Adrenal gland (tissue), 5 donors: ENCODE data around the gene TGFBR3.

ENCODE experiments used
- CTCF ChIP-seq, 6 experiments: fragments of 450-650 bp in 4 of 6; fragments of 200-600 bp in 2 of 6; sonication (generic) in 1 of 6; IDR thresholded peaks; 1 replicate in 5 of 6; 2 replicates in 1 of 6; pipeline versions ENCODE4 v1.5.1 to v1.8.0; 2016 to 2021; ENCODE audit warnings: antibody characterized with exemption in 6 of 6, mild to moderate bottlenecking in 2 of 6, moderate library complexity in 1 of 6
- POLR2A ChIP-seq, 2 donors: fragments of 450-650 bp; IDR thresholded peaks; one replicate each; pipeline ENCODE4 v1.6.1; 2017; ENCODE audit warnings: antibody characterized with exemption in 2 of 2, mild to moderate bottlenecking in 2 of 2, moderate library complexity in 1 of 2
- donor health status: DM: no; HTN: no; CAD: no.

- TF ChIP-seq CTCF (IDR thresholded peaks at IDR 0.05): no peak
- no peak for TF ChIP-seq POLR2A (IDR thresholded peaks at IDR 0.05)
These were observed 106.4 kb downstream of the TGFBR3 start for GRCh38 chr1:91779548-91780021.
